HepG2 (cell line): ENCODE data around the gene NCAPG. TPM values are rescaled to one million over a fixed set of nuclear protein-coding genes. Genes with fewer than 3 reads are reported as not detected.

Experiments
- ARNTL ChIP-seq: sonication (generic); formaldehyde crosslinking; IDR thresholded peaks from 2 replicates; pipeline ENCODE4 v1.4.0; 2020; ENCODE audit warnings: mild to moderate bottlenecking, missing genetic modification reagents
- CHCHD3 ChIP-seq: sonication (generic); formaldehyde crosslinking; IDR thresholded peaks from 2 replicates; pipeline ENCODE4 v1.8.0; 2022; ENCODE audit warnings: mild to moderate bottlenecking, missing genetic modification reagents, moderate library complexity
- ELF1 ChIP-seq: sonication (generic); formaldehyde crosslinking; IDR thresholded peaks from 2 replicates; pipeline ENCODE4 v1.4.0; 2020; ENCODE audit warnings: missing genetic modification reagents
- ELF3 ChIP-seq: IDR thresholded peaks from 2 replicates; pipeline ENCODE4 v1.6.1; 2016; ENCODE audit warnings: missing genetic modification reagents, missing compliant biosample characterization
- HDAC2 ChIP-seq: sonication (generic); formaldehyde crosslinking; IDR thresholded peaks from 2 replicates; pipeline ENCODE4 v1.4.0; 2020; ENCODE audit warnings: missing genetic modification reagents
- HMGXB4 ChIP-seq, 2 experiments: sonication (generic) in 1 of 2; formaldehyde crosslinking in 1 of 2; IDR thresholded peaks; 2 replicates each; pipeline versions ENCODE4 v1.4.0 to v1.6.1; 2018 to 2020; ENCODE audit warnings: missing genetic modification reagents in 2 of 2, borderline replicate concordance in 1 of 2, low read depth in 1 of 2, mild to moderate bottlenecking in 1 of 2, missing biosample characterization in 1 of 2
- HOXA7 ChIP-seq: sonication (generic); formaldehyde crosslinking; IDR thresholded peaks from 2 replicates; pipeline ENCODE4 v1.8.1; 2022; ENCODE audit warnings: mild to moderate bottlenecking, missing genetic modification reagents, moderate library complexity
- IRX3 ChIP-seq: sonication (generic); formaldehyde crosslinking; IDR thresholded peaks from 2 replicates; pipeline ENCODE4 v1.8.1; 2023; ENCODE audit warnings: mild to moderate bottlenecking, low read depth, missing genetic modification reagents, borderline replicate concordance
- KMT2B ChIP-seq: IDR thresholded peaks from 2 replicates; pipeline ENCODE4 v1.6.1; 2016; ENCODE audit warnings: missing genetic modification reagents, missing compliant biosample characterization
- MAF1 ChIP-seq: sonication (generic); formaldehyde crosslinking; IDR thresholded peaks from 2 replicates; pipeline ENCODE4 v1.5.0; 2020; ENCODE audit warnings: missing genetic modification reagents, borderline replicate concordance
- SIX4 ChIP-seq: sonication (generic); formaldehyde crosslinking; IDR thresholded peaks from 2 replicates; pipeline ENCODE4 v1.4.0; 2020; ENCODE audit warnings: missing genetic modification reagents
- SMAD3 ChIP-seq: sonication (generic); formaldehyde crosslinking; IDR thresholded peaks from 2 replicates; pipeline ENCODE4 v1.4.0; 2020; ENCODE audit warnings: missing genetic modification reagents
- U2AF1 ChIP-seq: fragments of 200-400 bp; formaldehyde crosslinking; optimal IDR thresholded peaks from 2 replicates; pipeline ENCODE3; 2017; ENCODE audit warnings: mild to moderate bottlenecking, low read depth, low read length
- XRCC5 ChIP-seq: fragments of 200-400 bp; formaldehyde crosslinking; optimal IDR thresholded peaks from 2 replicates; pipeline ENCODE3; 2017; ENCODE audit warnings: mild to moderate bottlenecking, low read length
- ZBTB49 ChIP-seq: sonication (generic); formaldehyde crosslinking; IDR thresholded peaks from 2 replicates; pipeline ENCODE4 v1.4.0; 2020; ENCODE audit warnings: missing genetic modification reagents, borderline replicate concordance
- ZBTB7B ChIP-seq: sonication (generic); formaldehyde crosslinking; IDR thresholded peaks from 2 replicates; pipeline ENCODE4 v1.4.0; 2020; ENCODE audit warnings: missing genetic modification reagents
- ZFP36L1 ChIP-seq: sonication (generic); formaldehyde crosslinking; IDR thresholded peaks from 2 replicates; pipeline ENCODE4 v1.8.0; 2022; ENCODE audit warnings: mild to moderate bottlenecking, missing genetic modification reagents, moderate library complexity
- ZNF574 ChIP-seq: sonication (generic); formaldehyde crosslinking; IDR thresholded peaks from 2 replicates; pipeline ENCODE4 v1.4.0; 2020; ENCODE audit warnings: missing genetic modification reagents
- ZNF607 ChIP-seq: sonication (generic); formaldehyde crosslinking; IDR thresholded peaks from 2 replicates; pipeline ENCODE4 v1.5.1; 2020; ENCODE audit warnings: missing genetic modification reagents, mild to moderate bottlenecking, borderline replicate concordance
- ZNF639 ChIP-seq: conservative IDR thresholded peaks from 2 replicates; pipeline ENCODE4 v1.6.1; 2018; ENCODE audit warnings: missing genetic modification reagents
- ZNF766 ChIP-seq: sonication (generic); formaldehyde crosslinking; IDR thresholded peaks from 2 replicates; pipeline ENCODE4 v1.5.0; 2020; ENCODE audit warnings: missing genetic modification reagents, borderline replicate concordance
- polyA plus RNA-seq, 8 experiments: library from polyadenylated mRNA; depleted of rRNA in 3 of 8; stranded (reverse) in 7 of 8; unstranded in 1 of 8; fragments of >200 nt; fragmentation: Illumina TruSeq in 4 of 8; extraction: Trizol in 4 of 8; gene quantifications; 2 replicates each; pipeline versions ENCODE4 v1.2.1 to v1.2.3, GENCODE V29; 2011 to 2016; ENCODE audit warnings: low read depth in 4 of 8, missing spikeins in 1 of 8, mixed read lengths in 1 of 8; ENCODE audit not compliant: insufficient read depth in 1 of 8
- total RNA-seq, 5 experiments: library from RNA; depleted of rRNA; stranded (reverse); fragments of >200 nt; fragmentation: Illumina TruSeq; extraction: Trizol; gene quantifications; 2 replicates each; pipeline ENCODE4 v1.2.3, GENCODE V29; 2016; ENCODE audit warnings: low read depth in 1 of 5

Gene NCAPG
- total and polyA plus RNA-seq, 2 of the 13 experiments (the other 11 are each of a cell fraction or from before 2014, with no cell fraction given), result 14.8 to 61.9 TPM

GRCh38 chr4:17810260-17811077 lies at the start of gene NCAPG, which contains the start of gene DCAF16 (continued):
- no peak for TF ChIP-seq ZBTB49 (CRISPR knock-in tag)
- TF ChIP-seq ZBTB7B (CRISPR knock-in tag), result no peak
- TF ChIP-seq ZNF574 (CRISPR knock-in tag), result peak; percentile 81
- TF ChIP-seq U2AF1, result no peak
- peak; percentile 78; the same call in 1 of the 2 replicates for TF ChIP-seq ZNF766 (CRISPR knock-in tag)
- peak; percentile 93 for TF ChIP-seq IRX3 (CRISPR knock-in tag)
- peak; percentile 87 for TF ChIP-seq KMT2B (CRISPR knock-in tag)
- TF ChIP-seq ELF3 (CRISPR knock-in tag), result peak; percentile 71; the same call in 1 of the 2 replicates
- peak; percentile 65 for TF ChIP-seq HDAC2 (CRISPR knock-in tag)
- TF ChIP-seq ZFP36L1 (CRISPR knock-in tag), result no peak
- TF ChIP-seq HMGXB4 (CRISPR knock-in tag; IDR thresholded peaks at IDR 0.05; ENCODE audit: borderline replicate concordance in 1 of 2, low read depth in 1 of 2), result peak; percentile 79 to 89; a peak in 3 of 4 replicates
- TF ChIP-seq HOXA7 (CRISPR knock-in tag), result peak; percentile 79
- 0 out of 2 replicates have a peak, but pooled peaks have one; percentile 76 for TF ChIP-seq CHCHD3 (CRISPR knock-in tag)
- TF ChIP-seq XRCC5, result peak; percentile 19
- TF ChIP-seq ZNF639 (CRISPR knock-in tag), result no peak; the same call in 1 of the 2 replicates
- peak; percentile 75; the same call in 1 of the 2 replicates for TF ChIP-seq ZNF607 (CRISPR knock-in tag)
- peak; percentile 87 for TF ChIP-seq ELF1 (CRISPR knock-in tag)
- TF ChIP-seq MAF1 (CRISPR knock-in tag), result peak; percentile 67; the same call in 1 of the 2 replicates
- no peak for TF ChIP-seq SIX4 (CRISPR knock-in tag)
- no peak for TF ChIP-seq ARNTL (CRISPR knock-in tag)
- TF ChIP-seq SMAD3 (CRISPR knock-in tag), result peak; percentile 58; the same call in 1 of the 2 replicates
